ENCODE results near the gene DPY30.
A peak's percentile ranks its signal among the peaks of the same experiment; 100 is the strongest.
"Not testable (repeated sequence)": the region's sequence is repeated elsewhere in the genome, so short reads cannot be mapped to it uniquely, and the experiment has no call there.

The DPY30 gene

DNA sequence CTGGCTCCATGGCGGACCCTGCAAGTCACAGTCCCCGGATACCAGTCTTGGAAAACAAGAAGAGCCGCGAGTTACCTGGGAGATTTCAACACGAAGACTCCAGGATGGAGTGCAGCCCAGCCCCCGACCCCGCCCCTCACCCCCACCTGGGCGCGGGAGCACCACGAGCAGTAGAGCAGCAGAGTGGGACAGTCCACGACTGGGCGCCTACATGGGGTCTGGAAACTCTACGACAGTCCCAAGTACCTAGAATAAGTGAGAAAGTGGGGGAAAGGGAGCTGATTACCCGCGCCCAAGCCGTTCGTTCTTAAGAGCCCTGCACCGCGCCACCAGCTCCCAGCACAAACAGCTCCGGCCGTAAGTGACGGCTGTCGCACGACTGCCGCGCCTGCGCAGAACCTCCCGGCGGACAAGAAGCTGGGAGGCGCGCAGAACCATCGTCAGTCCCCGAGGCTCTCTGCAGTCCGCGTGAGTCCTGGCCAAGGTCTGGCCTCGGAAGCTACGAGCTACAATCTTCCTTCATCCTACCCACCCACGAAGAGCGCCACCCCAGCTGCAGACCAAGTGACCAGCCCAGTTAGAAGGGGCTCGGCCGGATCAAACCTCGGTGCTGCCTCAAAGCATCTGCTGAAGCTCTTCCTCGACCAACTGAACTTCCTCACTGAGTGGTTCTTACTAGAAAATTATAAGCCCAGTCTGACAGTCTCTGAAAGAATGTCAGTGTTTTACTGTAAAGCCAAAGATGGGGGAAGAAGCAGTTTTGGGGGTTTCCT lies at the start of gene DPY30:
Gene DPY30, minus strand, starts transcription at position 359 of the 773 bp plus-strand sequence. Its CDS starts 349 bp downstream, at position 10.
- DNase-seq, result peak; percentile 86

DNA sequence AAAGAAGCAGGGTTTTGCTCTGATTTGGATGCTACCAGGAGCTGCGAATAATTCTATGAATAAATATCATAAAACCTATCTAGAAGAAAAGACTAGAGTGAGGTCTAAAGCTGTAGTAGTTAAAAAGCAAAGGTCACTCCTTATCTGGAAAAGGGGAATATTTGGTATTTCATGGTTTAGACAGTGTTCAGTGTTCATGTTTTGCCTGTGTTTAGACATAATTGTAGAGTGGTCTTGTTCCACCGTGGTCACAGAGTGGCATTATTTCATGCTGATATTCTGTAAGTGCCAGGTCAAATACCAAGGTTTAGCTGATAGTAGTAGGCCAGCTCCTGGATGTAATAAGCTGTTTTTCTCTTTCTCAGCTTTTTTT lies 34.5 kb upstream of the DPY30 start:
- no peak for DNase-seq

DNA sequence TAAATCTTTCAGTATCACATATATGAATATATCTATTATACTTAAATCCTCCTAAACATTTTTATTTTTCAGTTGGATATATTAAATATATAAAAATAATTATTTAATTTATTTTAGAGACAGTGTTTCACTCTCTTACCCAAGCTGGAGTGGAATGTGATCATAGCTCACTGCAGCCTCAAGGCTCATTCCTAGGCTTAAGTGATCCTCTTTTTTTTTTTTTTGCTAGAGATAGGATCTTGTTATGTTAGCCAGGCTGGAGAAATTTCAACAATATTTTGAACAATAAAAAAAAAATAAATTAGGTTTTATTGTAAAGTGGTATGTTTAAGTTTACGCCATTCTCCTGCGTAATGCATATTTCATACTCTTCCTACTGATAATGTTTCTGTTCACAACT lies 27.9 kb upstream of the DPY30 start:
- no peak for DNase-seq

DNA sequence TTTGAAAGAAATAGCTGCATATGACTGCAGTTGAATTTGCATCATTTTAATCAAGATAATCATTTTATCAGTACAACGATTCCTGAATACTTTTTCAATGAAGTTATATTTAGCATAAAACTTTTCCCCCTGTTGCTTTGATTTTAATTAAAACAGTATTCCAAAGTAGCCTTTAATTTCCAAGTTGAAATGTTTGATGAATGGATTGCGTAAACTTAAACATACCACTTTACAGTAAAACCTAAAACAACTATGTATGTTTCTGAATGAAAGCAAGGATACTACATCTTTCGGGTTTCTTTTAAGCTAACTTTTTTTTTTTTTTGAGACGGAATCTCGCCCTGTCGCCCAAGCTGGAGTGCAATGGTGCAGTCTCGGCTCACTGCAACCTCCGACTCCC lies 25.1 kb upstream of the DPY30 start:
- no peak for DNase-seq

DNA sequence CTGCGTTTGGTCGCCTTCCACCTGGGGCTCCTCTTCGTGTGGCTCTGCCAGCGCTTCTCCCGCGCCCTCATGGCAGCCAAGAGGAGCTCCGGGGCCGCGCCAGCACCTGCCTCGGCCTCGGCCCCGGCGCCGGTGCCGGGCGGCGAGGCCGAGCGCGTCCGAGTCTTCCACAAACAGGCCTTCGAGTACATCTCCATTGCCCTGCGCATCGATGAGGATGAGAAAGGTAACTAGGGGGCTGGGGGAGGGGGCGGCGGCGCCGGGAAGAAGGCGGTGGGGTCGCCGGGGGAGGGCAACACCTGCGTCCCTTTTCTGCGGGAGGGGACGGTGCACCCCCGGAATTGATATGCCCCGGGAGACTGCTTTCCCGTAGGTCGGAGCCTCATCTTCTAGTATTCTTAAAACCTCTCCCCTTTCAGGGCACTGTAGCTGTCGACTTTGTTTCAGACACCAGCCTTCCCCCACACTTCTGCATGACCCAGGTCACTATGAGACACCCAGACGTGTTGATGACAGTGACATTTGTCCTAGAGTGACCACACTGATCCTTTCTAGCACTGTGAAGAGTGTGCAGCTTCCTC lies 24.5 kb upstream of the DPY30 start:
- DNase-seq, result peak; percentile 33

DNA sequence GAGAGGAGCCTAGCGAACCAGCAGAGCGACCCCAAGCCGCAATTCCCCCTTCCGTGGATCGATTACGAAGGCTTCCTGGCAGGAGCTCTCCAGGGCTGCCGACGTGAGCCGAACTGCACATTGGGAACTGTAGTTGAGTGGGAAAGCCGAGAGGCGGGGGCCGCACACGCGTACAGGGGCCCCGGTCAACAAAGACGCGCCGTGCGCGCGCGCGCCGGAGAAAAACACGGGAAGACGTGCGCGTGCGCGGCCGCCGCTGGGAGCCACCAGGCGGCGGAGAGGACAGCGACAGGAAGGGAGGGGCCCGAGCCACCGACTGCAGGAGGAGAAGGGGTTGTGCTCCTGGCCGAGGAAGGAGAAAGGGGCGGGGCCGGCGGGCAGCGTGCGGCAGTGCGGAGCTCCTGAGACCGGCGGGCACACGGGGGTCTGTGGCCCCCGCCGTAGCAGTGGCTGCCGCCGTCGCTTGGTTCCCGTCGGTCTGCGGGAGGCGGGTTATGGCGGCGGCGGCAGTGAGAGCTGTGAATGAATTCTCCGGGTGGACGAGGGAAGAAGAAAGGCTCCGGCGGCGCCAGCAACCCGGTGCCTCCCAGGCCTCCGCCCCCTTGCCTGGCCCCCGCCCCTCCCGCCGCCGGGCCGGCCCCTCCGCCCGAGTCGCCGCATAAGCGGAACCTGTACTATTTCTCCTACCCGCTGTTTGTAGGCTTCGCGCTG lies 23.9 kb upstream of the DPY30 start, which contains the start of gene SPAST:
Gene SPAST, plus strand, starts transcription at position 247 of the 711 bp plus-strand sequence. Its CDS starts 276 bp downstream, at position 523.
- peak; percentile 97 for DNase-seq

DNA sequence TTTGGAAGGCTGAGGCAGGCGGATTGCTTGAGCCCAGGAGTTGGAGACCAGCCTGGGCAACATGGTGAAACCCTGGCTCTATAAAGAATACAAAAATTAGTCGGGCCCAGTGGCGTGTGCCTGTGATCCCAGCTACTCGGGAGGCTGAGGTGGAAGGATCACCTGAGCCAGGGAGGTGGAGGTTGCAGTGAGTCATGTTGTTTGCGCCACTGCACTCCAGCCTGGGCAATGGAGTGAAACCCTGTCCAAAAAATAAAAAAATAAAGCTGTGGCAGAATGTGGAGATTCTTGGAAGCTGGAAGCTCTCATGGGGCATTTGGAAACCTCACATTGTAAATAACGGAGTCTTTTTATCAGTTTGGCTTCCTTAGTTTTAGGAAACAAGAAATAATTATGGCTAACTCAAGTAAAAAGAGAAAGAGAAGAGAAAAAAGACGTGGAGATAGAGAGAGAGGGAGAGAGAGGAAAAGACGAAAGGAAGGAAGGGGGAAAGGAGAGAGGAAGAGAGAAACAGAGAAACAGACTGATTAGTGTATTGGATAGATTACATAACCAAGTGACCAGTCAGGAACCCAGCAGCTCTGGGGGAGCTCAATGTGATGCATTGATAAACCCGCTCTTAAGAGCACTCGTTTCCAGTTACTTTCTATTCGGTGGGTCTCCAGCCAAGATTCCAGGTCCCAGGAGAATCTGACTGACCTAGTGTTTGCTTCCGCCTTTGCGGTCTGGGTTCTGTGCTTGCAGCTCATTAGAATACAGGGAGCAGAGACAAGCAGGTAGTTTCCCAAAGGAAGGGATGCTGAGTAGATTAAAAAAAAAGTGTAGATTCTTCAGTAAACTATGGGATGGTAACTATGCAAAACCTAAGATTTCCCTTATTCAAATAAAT lies 22.6 kb upstream of the DPY30 start:
- peak; percentile 72 for DNase-seq

DNA sequence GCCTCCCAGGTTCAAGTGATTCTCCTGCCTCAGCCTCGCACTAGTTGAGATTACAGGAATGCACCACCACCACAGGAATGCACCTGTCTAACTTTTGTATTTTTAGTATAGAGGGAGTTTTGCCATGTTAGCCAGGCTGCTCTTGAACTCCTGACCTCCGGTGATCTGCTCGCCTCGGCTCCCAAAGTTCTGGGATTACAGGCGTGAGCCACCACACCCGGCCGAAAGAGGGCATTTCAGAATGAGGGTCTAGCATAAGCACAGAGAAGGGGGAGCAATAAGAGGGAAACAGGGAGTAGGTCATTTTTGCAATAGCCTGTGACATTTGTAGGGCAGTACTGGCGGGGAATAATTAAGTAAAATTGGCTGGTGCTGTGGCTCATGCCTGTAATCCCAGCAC lies 21.8 kb upstream of the DPY30 start:
- no peak for DNase-seq

DNA sequence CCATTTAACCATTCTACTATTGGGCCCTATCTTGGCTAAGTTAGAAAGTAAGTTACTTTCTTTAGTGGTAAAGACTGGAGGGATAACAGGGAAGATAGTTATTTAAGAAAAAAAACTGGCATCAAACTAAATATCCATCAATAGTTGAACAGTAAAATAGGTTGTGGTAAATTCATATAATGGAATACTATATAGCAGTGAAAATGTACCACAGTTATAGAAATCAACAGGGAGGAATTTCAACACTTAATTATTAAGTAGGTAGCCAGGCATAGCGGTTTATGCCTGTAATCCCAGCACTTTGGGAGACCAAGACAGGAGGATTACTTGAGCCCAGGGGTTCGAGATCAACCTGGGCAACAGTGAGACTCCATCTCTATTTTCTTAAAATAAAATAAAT lies 20.7 kb upstream of the DPY30 start:
- DNase-seq, result no peak

DNA sequence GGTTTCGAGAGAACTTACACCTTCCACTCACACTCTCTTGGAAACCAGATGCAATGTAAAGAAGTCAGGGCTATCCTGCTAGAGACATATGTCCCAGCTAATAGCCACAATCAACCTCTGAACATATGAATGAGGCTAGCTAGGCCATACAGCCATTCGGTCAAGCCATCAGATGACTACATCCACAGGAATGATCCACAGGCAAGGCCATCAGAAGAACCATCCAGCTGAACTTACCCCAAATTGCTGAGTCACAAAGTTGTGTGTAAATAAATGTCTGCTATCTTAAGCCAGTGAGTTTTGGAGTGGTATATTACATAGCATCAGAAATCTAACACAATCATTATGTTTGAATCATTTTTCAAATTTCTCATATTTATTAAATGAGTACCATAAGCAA lies 18.5 kb upstream of the DPY30 start:
- no peak for DNase-seq

DNA sequence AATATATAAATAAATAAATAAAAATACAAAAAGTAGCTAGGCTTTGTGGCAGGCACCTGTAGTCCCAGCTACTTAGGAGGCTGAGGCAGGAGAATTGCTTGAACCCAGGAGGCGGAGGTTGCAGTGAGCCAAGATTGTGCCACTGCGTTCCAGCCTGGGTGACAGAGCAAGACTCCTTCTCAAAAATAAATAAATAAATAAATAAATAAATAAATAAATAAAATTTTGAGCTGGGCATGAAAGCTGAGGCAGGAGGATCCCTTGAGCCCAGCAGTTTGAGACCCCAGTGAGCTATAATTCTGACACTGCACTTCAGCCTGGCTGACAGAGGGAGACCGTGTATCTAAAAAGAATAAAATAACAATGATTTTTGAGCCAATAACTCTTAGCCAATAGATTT lies 15.0 kb upstream of the DPY30 start:
- not testable (repeated sequence) for DNase-seq

DNA sequence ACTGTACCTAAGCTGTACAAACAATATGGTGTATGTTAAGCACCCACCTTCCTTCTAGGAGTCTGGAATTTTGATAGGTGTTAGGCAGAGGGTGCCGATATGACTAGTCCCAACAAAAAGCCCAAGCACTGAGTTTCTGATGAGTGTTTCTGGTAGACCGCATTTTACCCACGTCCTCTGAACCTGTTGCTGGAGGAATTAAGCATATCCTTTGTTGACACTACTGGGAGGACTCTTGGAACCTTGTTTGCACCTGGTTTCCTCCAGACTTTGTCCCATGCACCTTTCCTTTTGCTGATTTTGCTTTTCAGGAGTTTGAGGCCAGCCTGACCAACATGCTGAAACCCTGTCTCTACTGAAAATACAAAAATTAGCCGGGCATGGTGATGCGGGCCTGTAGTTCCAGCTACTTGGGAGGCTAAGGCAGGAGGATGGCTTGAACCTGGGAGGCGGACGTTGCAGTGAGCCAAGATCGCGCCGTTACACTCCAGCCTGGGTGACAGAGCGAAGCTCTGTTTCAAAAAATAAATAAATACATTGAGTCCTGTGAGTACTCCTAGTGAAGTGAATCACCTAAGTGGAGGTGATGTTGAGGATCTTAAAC lies 12.3 kb upstream of the DPY30 start:
- no peak for DNase-seq

DNA sequence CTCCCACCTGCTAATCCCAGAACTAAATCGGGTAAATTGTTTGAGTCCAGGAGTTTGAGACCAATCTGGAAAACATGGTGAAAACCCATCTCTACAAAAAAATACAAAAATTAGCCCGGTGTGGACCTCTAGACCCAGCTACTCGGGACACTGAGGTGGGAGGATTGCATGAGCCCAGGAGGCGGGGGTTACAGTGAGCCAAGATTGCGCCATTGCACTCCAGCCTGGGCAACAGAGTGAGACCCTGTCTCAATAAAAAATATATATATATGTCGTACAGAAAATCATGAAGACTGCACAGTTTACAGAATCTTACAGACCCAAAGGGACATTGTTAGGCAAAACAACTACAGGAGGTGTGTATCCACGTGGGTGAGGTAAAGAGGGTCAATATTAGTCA lies 4.0 kb upstream of the DPY30 start:
- DNase-seq, result no peak

DNA sequence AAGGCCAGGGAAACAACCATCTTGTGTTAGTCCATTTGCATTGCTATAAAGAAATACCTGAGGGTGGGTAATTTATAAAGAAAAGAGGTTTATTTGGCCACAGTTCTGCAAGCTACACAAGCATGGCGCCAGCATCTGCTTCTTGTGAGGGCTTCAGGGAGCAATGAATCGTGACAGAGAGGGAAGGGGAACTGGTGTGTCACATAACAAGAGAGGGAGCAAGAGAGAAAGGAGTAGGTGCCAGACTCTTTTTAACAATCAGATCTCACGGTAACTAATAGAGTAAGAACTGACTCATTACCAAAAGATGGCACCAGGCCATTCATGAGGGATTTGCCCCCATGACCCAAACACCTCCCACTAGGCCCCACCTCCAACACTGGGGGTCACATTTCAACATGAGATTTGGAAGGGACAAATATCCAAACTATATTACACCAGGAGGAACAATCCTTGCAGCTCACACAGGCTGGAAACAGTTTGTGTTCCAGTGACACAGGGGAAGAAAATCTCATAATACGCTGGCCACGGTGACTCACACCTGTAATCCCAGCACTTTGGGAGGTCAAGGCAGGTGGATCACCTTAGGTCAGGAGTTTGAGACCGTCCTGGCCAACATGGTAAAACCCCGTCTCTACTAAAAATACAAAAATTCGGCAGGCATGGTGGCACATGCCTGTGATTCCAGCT lies 5.3 kb downstream of the DPY30 start:
- DNase-seq, result not testable (repeated sequence)

DNA sequence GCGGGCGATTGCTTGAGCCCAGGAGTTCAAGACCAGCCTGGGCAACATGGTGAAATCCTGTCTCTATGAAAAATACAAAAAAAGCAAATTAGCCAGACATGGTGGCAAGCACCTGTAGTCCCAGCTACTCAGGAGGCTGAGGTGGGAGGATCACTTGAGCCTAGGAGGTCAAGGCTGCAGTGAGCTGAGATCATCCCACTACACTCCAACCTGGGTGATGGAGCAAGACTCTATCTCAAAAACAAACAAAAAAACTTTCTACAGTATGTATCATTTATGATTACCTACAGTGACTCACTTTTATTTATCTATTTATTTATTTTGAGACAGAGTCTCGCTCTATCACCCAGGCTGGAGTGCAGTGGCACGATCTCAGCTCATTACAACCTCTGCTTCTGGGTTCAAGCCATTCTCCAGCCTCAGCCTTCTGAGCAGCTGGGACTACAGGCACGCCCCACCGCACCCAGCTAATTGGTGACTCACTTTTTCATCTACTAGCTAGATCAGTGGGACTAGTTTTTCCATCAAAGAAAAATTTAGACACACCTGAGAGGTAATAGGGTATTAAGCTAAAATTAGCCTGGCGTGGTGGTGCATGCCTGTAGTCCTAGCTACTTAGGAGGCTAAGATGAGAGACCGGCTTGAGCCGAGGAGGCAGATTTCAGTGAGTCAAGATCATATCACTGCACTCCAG lies 20.7 kb downstream of the DPY30 start:
- not testable (repeated sequence) for DNase-seq

DNA sequence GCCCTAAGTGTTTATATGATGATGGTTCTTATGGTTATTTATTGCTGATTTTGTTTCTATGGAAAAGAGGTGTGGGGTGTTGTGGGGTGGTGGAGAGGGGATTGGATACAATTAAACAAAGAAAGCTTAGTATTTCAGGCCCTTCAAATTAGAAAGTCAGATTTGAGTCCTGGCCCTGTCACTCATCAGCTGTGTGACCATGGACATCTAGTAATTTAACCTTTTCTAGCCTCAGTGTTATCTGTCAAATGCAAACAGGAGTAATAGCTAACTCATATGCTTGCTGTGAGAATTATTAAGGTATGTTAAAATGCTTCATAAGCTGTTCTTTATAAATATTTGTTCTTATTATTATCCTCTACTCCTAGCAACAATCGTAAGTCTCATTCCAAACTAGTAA lies 26.7 kb downstream of the DPY30 start:
- DNase-seq, result no peak

DNA sequence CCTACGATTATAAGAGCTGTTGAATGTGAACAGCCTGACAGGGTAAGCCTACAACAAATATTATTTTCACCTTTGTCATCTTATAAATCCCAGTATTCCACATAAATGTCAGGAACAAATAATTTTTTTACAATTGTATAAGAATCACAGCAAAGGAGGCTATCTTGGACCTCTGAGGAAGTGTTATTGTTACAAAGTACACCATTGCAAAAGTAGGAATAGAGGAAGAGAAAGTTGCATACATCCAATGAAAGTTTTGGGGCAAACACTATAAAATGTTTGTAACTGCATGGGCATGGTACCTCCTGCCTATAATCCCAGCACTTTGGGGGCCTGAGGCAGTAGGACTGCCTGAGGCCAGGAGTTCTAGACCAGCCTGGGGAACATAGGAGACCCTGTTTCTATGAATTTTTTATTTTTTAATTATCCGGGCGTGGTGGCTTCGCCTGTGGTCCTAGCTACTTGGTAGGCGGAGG lies 28.1 kb downstream of the DPY30 start:
- DNase-seq, result no peak

DNA sequence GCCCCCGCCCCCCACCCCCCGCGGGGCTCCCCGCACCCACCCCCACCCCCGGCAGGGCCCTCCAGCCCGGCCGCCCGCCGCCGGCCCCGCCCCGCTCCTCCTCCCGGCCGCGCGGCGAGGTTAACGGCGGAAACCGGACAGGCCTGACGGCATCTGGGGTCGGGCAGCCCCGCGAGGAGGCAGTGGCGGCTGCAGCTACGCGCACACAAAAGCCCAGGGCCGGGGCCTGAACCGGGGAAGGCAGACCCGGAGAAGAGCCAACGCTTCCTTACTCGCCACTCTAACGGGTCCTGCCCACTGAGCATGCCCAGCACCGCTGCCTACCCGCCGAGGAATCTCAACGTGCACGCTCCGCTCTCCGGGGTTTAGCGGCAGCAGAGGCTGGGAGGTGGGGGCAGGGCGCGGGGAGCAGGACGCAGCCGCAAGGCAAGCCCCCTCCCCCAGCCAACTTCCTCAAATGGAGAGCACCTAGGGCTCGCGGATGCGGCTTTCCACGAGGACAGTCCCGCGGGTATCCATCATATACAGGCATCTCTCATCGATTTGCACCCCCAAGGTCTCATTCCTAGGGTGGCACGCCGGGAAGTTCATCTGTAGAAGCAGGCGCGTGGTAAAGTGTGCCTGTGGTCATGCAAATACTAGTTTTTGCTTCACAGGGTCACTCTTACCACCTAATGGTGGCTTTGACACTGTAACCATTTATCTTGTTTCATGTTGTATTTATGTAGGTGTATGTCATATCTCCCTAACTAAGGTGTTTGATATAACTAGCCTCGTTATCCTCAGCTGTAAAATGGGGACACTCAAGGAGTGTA lies 28.7 kb downstream of the DPY30 start, which contains the start of gene MEMO1:
Gene MEMO1, minus strand, starts transcription at position 339 of the 815 bp plus-strand sequence. CDS start 761 bp downstream, outside the sequence.
- peak; percentile 94 for DNase-seq

DNA sequence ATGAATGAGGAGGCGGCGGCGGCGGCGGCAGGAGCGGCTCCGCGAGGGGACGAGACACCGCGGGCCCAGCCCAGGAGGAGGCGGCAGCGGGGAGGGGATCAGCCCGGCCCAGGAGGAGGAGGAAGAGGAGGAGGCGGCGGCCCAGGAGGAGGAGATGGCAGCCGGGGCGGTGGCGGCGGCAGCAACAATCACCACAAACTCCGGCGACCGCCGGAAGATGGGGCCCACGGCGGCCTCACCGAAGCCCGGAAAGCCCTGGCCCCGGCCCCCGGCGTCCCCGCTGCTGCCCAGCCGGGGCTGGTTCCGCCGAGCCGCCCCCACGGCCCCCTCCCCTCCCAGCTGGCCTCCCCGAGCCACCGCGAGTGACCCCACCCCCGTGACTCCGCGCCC lies 29.3 kb downstream of the DPY30 start:
- DNase-seq, result not testable (repeated sequence)
